ENCODE data around the gene GJD3.

GJD3 gene

GRCh38 chr17:40338941-40339649 is 25.4 kb downstream of the GJD3 start:
- no peak for DNase-seq

GRCh38 chr17:40338058-40338457 is 26.5 kb downstream of the GJD3 start:
- no peak for DNase-seq

GRCh38 chr17:40337351-40337750 is 27.2 kb downstream of the GJD3 start:
- DNase-seq, result no peak

- no peak for DNase-seq
Observed at GRCh38 chr17:40335620-40336019, 28.9 kb downstream of the GJD3 start.

- DNase-seq, result no peak
Observed at GRCh38 chr17:40333781-40334448, 30.6 kb downstream of the GJD3 start.

GRCh38 chr17:40331743-40332641 is 32.5 kb downstream of the GJD3 start:
- no peak for DNase-seq

GRCh38 chr17:40330850-40331470 is 33.6 kb downstream of the GJD3 start:
- no peak for DNase-seq

- no peak for DNase-seq
Observed at GRCh38 chr17:40329839-40330794, 34.4 kb downstream of the GJD3 start.

GRCh38 chr17:40328386-40328766 is 36.2 kb downstream of the GJD3 start:
- no peak for DNase-seq

- no peak for DNase-seq
Observed at GRCh38 chr17:40327735-40328385, 36.7 kb downstream of the GJD3 start.

GRCh38 chr17:40327244-40327729 is 37.2 kb downstream of the GJD3 start:
- no peak for DNase-seq

GRCh38 chr17:40326832-40327199 is 37.7 kb downstream of the GJD3 start:
- no peak for DNase-seq

GRCh38 chr17:40326014-40326831 is 38.3 kb downstream of the GJD3 start:
- DNase-seq, result no peak

GRCh38 chr17:40325156-40326013 is 39.2 kb downstream of the GJD3 start:
- no peak for DNase-seq

- no peak for DNase-seq
Observed at GRCh38 chr17:40323391-40324381, 40.9 kb downstream of the GJD3 start.

GRCh38 chr17:40322358-40323315 is 41.9 kb downstream of the GJD3 start:
- peak; percentile 72 to 77 for DNase-seq

GRCh38 chr17:40321961-40322357 is 42.6 kb downstream of the GJD3 start:
- DNase-seq, result no peak
